Fibroblast of lung (primary cell): Measurements from ENCODE around the gene DLGAP1.

Experiments
- EZH2 ChIP-seq: IDR thresholded peaks from 2 replicates; pipeline ENCODE4 v1.5.1; 2012; ENCODE audit warnings: low read length, control low read depth, mild to moderate bottlenecking; ENCODE audit errors: missing control alignments
- TF ChIP-seq, protein P1 (sequence below), 2 donors: IDR thresholded peaks in 1 of 2; conservative IDR thresholded peaks in 1 of 2; 1 replicate in 1 of 2; 2 replicates in 1 of 2; pipeline ENCODE4 v1.5.1; 2011 to 2012; ENCODE audit warnings: low read length in 2 of 2, control low read depth in 1 of 2, inconsistent platforms in 1 of 2, low read depth in 1 of 2, mild to moderate bottlenecking in 1 of 2

DNA sequence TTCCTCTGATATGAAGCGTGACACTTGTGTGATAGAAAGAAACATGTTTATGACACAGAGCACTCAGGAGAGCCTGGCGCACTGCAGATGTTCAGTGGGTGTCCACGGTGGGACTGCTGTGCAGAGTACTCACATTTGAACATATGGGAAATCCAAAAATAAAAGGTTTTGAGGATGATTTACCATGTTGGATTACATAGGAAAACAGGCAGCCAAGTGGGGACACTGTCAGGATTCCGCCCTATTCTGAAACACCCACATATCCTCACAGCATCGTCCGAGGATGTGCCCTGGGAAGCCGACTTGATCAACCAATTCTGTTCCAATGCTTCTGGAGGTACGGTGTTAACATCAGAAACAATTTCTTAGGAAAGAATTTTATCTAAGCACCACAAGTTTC, 741.4 kb downstream of the DLGAP1 start:
- TF ChIP-seq, protein P1, sequence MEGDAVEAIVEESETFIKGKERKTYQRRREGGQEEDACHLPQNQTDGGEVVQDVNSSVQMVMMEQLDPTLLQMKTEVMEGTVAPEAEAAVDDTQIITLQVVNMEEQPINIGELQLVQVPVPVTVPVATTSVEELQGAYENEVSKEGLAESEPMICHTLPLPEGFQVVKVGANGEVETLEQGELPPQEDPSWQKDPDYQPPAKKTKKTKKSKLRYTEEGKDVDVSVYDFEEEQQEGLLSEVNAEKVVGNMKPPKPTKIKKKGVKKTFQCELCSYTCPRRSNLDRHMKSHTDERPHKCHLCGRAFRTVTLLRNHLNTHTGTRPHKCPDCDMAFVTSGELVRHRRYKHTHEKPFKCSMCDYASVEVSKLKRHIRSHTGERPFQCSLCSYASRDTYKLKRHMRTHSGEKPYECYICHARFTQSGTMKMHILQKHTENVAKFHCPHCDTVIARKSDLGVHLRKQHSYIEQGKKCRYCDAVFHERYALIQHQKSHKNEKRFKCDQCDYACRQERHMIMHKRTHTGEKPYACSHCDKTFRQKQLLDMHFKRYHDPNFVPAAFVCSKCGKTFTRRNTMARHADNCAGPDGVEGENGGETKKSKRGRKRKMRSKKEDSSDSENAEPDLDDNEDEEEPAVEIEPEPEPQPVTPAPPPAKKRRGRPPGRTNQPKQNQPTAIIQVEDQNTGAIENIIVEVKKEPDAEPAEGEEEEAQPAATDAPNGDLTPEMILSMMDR (conservative IDR thresholded peaks at IDR 0.05 in 1 of 2, IDR thresholded peaks at IDR 0.05 in 1 of 2; ENCODE audit: low read depth in 1 of 2, low read length in 2 of 2) = no peak
- no peak for TF ChIP-seq EZH2
